Pons (tissue), 1 donor: ENCODE results near the gene ADAMTS16.

Source experiments
- DNase-seq: peaks from one replicate; pipeline ENCODE4 v3.0.0-alpha.2; 2016; ENCODE audit warnings: low spot score

Gene ADAMTS16

DNA sequence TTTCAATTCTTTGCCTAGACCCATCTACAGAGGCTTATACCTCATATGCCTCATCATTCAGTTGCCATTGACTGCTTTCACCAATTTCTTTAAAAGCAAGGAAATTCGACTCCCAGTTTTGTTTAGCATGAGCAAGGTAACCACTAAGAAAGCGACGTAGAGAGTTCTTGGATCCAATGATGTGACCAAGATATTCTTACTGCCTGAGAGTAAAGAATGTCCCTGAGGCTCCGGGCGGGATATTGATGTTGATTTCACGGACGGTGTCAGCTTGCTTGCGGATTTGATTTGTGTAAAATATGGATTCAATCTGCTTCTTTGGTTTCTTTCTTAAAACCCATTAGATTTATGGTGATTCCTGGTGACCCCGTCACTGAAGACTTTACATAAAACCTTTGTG lies 147.3 kb downstream of the ADAMTS16 start:
- no peak for DNase-seq

DNA sequence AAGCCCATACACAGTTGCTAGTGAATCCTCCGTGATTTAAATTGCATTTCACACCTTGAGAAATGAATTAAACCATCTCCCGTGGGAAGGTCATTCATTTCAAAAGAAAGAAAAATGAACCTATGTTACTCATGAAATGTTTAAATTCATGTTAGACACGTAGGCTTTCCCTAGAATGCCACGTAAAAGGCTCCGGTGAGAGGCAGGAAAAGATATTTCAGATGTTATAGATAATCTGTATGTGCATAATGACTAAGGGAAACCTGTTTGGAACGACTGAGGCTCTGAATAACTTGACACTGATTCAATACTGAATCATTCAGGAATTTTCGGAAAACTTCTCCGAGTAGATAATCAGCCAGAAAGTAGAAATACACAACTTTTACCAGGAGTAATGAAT lies 148.1 kb downstream of the ADAMTS16 start:
- no peak for DNase-seq

DNA sequence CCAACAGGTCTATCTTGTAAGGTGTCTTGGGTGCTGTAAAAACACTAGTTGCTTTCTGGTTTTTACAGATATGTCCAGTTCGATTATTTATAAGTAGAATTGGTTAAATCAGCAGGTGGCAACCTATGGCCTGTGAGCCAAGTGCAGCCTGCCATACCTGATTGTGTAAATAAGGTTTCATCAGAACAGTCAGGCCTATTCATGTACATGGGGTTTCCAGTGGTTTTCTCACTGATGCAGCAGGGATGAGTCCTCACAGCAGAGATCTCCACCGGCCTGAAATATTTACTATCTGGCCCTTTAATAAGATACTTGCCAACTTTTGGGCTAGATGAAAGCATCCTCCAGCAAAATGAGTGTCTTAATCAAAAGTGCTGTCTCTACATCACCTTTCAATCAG lies 149.4 kb downstream of the ADAMTS16 start:
- no peak for DNase-seq

DNA sequence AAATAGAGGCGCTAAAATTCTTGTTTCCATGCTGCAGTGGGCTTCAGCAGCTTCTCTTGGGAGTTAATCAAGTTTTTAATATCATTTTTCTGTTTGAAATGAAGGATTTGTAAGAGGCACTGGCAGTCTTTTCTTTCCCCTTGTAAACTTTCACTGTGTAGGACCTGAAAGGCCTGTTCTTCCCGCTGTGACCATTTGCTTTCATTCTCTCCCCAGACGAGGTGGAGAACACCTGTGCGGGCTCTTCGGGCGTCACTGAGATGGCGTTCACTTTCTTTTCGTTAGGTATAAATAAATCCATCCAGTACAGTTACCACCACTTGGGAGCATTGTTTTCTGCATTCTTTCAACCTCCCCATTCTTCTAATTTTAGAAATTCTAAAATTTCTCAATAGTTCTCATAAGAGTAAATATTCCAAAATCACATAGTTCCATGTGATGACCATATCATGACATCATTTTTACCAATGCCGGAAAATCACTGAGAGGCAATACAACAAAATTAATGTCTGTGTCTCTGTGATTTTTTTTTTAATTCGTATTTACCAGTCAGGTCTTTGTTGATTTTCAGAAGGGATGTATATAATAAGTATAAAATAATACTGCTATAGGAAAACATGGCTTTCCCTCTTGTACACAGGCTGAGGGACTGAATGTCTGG lies 150.7 kb downstream of the ADAMTS16 start:
- no peak for DNase-seq

DNA sequence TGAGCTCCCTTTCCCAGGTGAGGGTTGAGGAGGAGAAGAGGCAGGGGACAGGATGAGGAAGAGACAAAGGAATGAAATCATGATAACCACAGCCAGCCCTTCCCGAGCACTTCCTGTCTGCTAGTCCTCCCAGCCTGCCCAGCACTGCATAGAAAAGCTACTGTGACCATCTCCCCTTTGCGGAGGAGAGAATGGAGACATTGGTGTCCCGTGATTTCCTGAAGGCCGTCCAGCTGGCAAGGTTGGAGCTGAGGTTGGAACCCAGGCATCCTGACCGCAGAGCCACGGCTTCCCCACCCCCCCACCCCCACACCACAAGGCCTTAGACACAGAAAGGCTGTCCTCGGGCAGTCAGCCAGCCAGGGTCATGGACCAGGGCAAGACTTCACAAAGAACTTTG lies 151.2 kb downstream of the ADAMTS16 start:
- no peak for DNase-seq

DNA sequence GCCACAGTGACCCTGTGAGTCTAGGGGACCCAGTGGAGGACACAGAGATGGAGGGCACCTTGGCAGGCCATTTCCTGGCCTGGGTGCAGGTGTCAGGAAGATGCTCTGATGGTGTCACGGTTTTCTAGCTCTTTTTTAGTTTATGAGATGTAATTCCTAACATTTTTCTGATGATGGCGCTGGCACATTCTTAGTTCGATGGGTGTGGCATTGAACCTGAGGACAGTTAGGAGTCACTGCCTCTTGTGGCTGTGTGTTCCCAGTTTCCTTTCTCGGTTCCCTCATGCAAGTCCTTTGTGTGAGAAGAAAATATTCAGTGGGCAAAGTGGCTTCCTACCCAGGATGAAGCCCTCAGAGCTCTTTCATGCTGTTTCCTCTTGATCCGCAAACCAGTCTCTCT lies 152.9 kb downstream of the ADAMTS16 start:
- no peak for DNase-seq

DNA sequence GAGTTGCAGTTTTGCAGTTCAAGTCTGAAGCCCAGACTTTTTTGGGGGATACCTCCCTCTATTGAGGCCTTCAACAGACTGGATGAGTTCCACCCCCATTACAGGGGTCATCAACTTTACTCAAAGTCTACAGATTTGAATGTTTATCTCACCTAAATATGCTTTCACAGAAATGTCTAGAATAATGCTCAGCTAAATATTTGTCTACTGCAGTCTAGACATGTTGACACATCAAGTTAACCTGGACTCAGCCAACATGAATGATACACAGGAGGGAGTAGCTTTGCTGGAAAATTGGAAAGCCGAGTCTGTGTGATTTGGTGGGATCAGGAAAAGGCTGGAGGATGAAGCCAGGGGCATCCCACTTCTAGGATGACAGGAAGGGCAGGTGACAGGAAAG lies 154.3 kb downstream of the ADAMTS16 start:
- DNase-seq, result no peak

DNA sequence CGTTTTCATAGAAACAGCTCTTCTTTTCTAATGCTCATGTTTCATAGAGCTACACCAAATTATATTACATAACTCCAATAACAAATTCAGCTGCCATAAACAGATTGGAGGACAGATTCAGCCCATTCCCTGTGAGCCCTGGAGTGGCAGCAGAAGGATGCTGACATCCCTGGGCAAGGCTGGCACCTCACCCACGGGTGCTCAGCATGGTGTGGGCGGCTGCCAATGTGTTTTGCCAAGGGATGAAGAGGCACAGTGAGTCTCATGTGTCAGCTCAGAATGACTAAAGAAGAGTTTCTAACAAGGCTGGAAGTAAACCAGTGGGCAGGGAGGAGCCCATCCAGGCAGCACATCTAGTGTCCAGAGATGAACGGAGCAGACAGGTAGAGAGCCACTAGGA lies 155.2 kb downstream of the ADAMTS16 start:
- peak; percentile 9 for DNase-seq

DNA sequence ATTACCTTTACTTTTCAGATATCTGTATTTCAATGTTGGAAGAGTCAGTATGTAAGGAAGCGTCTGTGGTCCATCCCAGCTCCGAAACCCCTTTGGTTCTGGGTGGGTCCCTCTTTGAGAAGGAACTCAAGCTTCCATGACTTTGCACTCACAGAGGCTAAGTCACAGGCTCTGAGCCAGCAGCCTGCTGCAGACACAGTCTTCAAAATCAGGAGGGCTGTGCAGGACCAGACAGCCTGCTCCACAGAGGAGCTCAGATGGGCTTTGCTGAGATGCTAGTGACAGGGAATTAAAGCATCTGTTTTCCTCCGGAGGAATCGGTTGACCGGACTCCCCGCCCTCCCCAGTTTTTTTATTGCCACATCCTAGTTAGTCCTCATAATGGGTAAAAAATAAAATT lies 155.9 kb downstream of the ADAMTS16 start:
- DNase-seq, result no peak

DNA sequence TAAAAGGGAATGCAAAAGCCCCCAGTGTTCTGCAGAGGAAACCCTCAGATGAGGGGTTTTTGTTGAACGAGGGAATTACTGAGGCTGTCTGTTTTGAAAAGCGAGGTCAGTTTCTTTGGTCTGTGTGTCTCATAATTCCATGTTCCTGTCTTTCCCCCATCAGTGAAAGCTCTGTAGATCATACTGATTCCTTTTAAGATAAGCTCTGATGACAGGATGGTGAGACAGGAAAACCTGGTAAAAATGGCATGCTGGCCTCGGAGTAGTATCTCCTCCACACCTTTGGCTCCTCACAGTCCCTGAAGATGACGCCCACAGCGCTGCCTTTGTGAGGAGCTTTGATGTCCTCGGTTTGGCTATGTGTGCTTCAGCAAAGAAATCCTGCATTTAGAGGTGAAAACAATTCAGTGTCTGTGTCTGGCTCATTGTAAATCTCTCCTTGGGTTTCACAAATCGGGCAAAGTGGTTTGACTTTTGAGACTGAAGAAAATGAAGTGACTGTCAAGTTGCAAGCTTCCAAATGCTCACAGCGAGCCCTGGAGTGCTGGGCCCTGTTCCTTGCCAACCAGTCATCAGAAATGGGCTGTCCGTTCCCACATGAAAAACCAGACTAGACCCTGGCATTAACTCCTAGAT lies 157.4 kb downstream of the ADAMTS16 start:
- no peak for DNase-seq

DNA sequence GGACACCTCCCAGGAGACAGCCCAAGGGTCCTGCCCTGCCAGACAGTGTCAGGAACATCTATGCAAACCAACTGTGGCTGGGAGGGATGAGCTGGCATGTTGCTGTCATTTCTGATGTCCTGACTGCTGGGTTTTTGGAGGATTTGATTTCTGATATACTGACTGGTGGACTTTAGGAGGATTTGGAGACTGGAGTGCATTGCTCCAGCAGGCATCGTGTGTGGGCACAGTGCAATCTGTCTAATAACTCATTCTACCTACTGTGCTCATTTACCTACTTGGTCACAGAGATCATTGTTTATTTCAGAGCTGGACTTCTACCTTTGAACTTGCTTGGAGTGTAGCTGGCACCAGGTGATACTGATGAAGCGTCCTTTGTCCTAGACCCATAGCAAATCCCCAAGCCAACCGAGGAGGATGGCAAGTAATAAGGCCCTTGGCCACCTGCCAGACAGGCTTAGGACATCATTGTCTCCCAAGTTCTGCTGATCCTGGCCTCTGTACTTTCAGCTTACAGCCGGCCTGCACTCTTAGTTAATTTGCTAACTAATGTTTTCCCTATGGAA lies 158.0 kb downstream of the ADAMTS16 start:
- peak; percentile 28 for DNase-seq

DNA sequence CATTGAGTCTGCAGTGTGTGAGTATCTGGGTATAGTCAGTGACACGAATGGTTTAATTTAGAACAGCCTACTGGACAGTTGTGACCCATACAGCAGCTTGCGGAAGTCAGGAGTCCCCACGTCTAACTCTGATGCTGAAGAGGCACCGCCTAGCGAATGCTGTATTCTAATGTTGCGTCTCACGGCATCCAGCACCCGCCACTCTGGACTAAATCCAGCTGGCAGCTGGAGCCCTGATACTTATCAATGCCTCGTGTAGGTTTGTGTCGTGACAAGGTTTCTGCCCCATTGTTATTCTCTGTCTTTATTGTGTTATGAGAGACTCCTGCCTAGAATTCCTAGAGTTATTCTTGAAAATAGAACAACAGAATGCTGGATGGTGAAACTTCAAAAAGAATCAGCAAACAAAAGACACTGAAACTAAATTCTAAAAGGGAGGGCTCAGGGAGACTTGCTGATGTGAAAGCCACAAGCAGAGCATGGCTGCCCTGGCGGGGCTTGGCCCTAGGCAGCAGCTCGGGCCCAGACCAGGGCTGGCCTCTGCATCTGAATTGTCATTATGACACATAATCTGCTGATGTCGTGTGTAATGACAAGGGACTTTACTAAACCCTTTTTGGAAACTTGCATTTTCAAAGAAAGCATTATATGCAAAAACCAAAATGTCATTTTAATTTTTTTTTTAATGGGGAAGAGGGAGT lies 158.9 kb downstream of the ADAMTS16 start:
- no peak for DNase-seq

DNA sequence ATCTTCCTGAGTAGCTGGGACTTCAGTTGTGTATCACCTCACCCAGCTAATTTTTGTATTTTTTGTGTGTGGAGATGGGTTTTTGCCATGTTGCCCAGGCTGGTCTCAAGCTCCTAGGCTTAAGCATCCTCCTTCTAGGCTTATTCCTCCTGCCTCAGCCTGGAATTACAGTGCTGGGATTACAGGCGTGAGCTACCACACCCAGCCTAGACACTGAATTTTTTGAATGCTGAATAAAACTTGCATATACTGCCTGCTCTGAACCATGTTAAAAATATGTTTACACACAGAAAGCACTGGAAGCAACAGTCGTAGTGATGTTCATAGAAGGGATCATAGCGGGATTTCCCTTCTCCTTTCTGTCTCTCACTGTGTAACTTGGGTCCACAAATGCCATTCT lies 161.0 kb downstream of the ADAMTS16 start:
- DNase-seq, result no peak

DNA sequence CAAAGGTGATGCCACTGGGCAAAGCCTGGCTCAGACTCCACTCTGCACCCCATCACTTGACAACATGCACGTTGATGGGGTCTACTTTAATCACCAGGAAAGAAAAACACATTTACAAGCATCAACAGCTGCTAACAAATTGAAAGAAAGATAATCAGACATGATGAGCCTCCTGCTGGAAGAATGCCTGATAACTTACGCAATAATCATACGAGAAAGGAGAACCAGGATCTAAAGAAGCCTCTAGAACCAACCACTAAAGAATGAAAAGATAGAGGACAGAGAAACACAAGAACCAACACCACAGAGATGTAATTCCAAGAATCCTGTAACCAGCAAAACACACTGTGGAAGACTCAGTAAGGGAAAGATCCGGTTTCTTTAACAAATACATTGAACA lies 162.1 kb downstream of the ADAMTS16 start:
- no peak for DNase-seq

DNA sequence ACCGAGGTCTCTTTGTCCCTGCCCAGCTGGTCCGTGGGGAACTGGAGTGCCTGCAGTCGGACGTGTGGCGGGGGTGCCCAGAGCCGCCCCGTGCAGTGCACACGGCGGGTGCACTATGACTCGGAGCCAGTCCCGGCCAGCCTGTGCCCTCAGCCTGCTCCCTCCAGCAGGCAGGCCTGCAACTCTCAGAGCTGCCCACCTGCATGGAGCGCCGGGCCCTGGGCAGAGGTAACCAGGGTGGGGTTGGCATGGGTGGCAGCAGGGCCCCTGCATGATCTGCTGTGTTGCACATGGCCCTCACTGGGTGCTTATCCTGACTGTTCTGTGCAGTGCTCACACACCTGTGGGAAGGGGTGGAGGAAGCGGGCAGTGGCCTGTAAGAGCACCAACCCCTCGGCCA lies 163.1 kb downstream of the ADAMTS16 start:
- DNase-seq, result no peak

DNA sequence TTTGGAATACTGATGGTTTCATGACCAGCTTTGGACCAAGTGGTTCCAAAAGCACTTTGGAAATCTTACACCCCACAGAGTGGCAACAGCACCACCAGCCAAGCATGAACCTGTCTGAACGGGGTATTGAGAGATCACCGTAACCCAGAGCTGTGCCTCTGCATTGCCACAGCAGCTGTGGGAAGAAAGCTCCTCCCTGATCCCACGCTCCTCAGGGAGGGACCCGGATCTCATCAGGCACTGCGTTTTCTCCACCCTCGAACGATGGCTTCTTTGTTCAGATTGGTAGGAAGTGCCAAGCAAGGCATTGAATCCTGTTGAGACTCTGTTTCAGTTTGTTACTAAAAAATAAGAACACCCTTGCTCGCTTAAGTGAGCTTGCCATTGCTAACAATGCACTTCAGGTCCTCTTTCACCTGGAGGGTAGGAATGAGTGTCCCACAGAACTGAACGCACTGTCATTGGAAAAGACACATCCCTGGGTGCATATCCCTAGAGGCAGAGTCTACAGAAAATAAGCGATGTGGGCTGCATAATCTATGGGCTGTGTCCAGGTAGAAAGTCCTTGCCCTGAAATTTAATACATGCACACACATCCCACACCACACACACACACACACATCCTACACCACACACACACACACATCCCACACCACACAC lies 164.4 kb downstream of the ADAMTS16 start:
- no peak for DNase-seq

DNA sequence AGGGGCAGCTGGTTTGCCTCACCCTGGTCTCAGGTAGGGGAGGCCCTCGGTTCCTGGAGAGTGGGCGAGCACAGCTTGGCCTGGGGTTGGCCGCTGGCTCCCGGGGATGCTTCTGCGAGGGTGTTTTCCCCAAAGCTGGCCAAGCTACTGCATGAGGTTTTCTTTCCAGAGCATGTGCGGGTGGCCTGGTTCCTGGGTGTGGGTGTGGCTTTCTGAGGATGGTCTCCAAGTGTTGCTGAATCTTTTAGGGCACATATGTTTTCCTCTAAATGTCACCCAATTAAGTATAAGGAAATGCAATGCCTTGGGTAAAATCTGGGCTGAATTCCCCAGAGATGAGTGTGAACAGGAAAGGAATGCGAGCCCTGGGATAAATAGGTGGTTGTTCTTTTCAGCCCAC lies 166.6 kb downstream of the ADAMTS16 start:
- DNase-seq, result no peak

DNA sequence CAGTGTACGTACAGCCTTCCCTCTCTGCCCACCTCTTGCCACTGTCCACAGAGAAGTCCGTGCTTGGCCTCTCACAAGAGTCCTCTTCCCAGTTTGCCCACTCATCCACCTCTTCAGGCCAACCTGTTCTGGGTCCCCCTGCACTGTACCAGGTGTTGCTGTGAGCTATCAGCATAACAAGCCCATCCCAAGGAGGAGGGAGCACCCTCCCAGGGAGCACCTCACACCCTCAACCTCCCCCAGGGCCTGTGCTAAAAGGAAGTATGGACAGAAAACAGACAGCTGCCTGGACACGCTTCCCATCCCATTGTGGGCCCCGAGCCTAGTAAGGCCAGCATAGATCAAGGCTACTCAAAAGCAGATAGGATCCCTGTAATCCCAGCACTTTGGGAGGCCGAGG lies 168.2 kb downstream of the ADAMTS16 start:
- DNase-seq, result no peak

DNA sequence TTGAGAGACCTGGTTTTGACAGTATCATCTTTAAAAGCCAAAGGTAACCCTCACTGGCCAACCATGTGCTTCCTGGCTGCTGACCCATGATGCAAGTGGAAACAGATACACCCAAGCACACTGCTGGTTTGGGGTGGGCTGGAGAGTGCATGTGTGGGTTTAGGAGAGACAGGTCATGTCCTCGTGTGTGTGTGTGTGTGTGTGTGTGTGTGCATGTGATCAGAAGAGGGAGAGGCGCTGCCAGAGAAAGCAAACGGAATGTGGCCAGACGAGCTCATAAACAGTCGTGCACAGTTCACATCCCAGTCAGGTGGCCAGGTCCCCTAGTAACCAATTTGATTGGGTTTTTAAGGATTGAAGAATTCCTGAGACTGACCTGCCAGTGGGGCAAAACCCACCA lies 169.5 kb downstream of the ADAMTS16 start:
- no peak for DNase-seq

DNA sequence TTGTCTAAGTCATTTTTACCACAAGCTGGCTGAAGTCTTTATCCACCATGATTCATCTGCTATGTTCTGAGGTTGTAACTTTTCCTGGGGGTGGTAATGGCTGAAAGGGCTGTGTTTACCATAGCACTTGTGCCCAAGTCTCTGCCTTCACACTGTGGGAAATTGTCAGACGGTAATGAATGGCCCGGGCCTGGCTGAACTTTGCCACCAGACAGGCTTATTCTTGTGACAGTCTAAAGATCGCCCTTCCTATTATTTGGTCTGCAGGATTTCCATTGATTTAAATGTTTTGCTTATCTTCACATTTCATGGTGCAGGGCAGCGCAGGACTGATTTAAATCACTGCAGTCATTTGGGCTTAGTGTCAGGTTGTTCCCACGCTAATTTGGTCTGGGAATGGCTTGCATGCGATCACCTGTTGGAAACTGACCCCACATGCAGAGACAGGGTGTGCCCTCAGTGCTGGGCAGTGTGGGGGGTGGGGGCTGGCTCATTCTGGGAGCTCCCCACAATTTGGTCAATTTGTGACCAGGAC lies 173.0 kb downstream of the ADAMTS16 start:
- DNase-seq, result no peak

DNA sequence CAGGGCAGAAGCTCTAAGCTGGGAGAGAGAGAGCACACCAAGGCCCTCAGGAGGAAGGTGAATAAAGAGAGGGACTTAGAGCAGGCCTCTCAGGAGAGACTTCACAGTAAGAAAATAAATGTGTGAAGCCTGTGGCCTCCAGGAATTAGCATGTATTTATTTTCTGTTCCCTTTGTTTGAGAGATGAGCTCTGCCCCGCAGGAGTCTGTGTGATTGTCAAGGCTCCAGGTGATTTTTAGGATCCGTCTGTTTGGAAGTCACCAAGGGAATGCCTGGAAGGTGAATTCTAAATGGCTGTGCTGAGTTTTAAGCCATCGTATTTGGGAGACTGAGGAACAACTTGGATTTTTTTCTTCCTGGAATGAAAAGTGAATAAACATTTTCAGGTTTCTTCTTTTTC lies 174.0 kb downstream of the ADAMTS16 start:
- DNase-seq, result no peak

DNA sequence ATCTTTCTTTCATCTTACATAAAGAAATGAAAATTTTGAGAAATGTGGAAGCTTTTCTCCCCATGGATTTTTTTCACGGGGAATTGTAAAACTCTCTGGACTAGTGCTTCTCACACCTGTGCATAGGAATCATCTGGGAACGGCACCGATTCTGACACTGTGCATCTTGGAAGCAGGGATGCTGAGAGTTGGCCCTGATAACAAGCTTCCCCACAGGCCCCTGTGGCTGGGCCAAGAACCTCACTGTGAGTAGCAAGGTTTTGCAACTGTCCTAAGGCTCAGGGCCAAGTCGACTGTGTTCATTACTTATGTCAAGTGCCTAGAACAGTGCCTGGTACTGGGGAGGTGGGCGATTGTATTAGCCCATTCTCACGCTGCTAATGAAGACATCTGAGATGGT lies 174.5 kb downstream of the ADAMTS16 start:
- peak; percentile 17 for DNase-seq
